PC-3 (cell line): ENCODE results near the gene FNDC5. TPM values are rescaled to one million over a fixed set of nuclear protein-coding genes. Genes with fewer than 3 reads are reported as not detected.

Experiments
- ATAC-seq: fragments of 200-7000 bp; cut with Tn5 transposase; 2 replicates; pipeline ENCODE4 v1.9.1; 2020; ENCODE audit warnings: mild to moderate bottlenecking, moderate library complexity
- BruUV-seq: library from RNA; stranded (reverse); fragments of 400-500 nt; replicated peaks from 2 replicates; lab custom pipeline; 2021; lab: Mats Ljungman, UMichigan
- CTCF ChIA-PET: fragments of 300-600 bp; sonication (Branson Sonifier 250); formaldehyde crosslinking; loops from one replicate; lab custom pipeline; 2022; ENCODE audit warnings: antibody characterized with exemption; lab: Charles Lee
- POLR2A ChIA-PET: fragments of 300-600 bp; sonication (Branson Sonifier 250); formaldehyde crosslinking; loops from one replicate; lab custom pipeline; 2022; ENCODE audit warnings: antibody characterized with exemption; ENCODE audit not compliant: unreplicated experiment; lab: Charles Lee
- DNase-seq: peaks from one replicate; pipeline ENCODE4 v3.0.0-alpha.2; 2015
- H2AFZ ChIP-seq: fragments of 300-600 bp; sonication (generic); 2 replicates; pipeline ENCODE4 v1.6.0; 2016; ENCODE audit warnings: antibody characterized with exemption, low read length
- H3F3A ChIP-seq: fragments of 300-600 bp; sonication (generic); one replicate; pipeline ENCODE4 v1.6.0; 2017; ENCODE audit warnings: antibody characterized with exemption, low read length, control low read depth, mild to moderate bottlenecking; ENCODE audit not compliant: unreplicated experiment
- H3K27ac ChIP-seq: fragments of 300-600 bp; sonication (generic); 2 replicates; pipeline ENCODE4 v1.5.1; 2016; ENCODE audit warnings: mild to moderate bottlenecking, low read length
- H3K27me3 ChIP-seq: fragments of 300-600 bp; sonication (generic); 2 replicates; pipeline ENCODE4 v1.6.1; 2016; ENCODE audit warnings: low read length, mixed read lengths
- H3K36me3 ChIP-seq: fragments of 300-600 bp; sonication (generic); 2 replicates; pipeline ENCODE4 v1.6.1; 2016; ENCODE audit warnings: low read depth, mixed run types, low read length, mixed read lengths
- H3K4me1 ChIP-seq: fragments of 300-600 bp; sonication (generic); 2 replicates; pipeline ENCODE4 v1.5.1; 2016; ENCODE audit warnings: low read length; ENCODE audit not compliant: insufficient read depth
- H3K4me2 ChIP-seq: fragments of 300-600 bp; sonication (generic); 2 replicates; pipeline ENCODE4 v1.6.0; 2016; ENCODE audit warnings: low read length
- H3K4me3 ChIP-seq: fragments of 300-600 bp; sonication (generic); 2 replicates; pipeline ENCODE4 v1.5.1; 2016; ENCODE audit warnings: mild to moderate bottlenecking, low read length, mixed read lengths
- H3K79me2 ChIP-seq: fragments of 300-600 bp; sonication (generic); 2 replicates; pipeline ENCODE4 v1.6.1; 2017; ENCODE audit warnings: low read length, mixed read lengths
- H3K9ac ChIP-seq: fragments of 300-600 bp; sonication (generic); 2 replicates; pipeline ENCODE4 v1.6.0; 2016; ENCODE audit warnings: mild to moderate bottlenecking, low read length
- H3K9me2 ChIP-seq: fragments of 300-600 bp; sonication (generic); replicated peaks from 2 replicates; pipeline ENCODE4 v1.6.1; 2016; ENCODE audit warnings: mixed run types, low read length, mixed read lengths
- H3K9me3 ChIP-seq: fragments of 300-600 bp; sonication (generic); 2 replicates; pipeline ENCODE4 v1.6.1; 2016; ENCODE audit warnings: low read length, mixed read lengths
- H4K20me1 ChIP-seq: fragments of 300-600 bp; sonication (generic); 2 replicates; pipeline ENCODE4 v1.6.1; 2016; ENCODE audit warnings: low read length, mixed read lengths
- EZH2 ChIP-seq: fragments of 300-600 bp; sonication (generic); IDR thresholded peaks from one replicate; pipeline ENCODE4 v1.6.1; 2017; ENCODE audit warnings: antibody characterized with exemption, mild to moderate bottlenecking, low read length; ENCODE audit not compliant: unreplicated experiment
- EZH2phosphoT487 ChIP-seq: fragments of 300-600 bp; sonication (generic); IDR thresholded peaks from 2 replicates; pipeline ENCODE4 v1.6.1; 2018; ENCODE audit warnings: mild to moderate bottlenecking, antibody characterized with exemption, low read length, borderline replicate concordance
- intact Hi-C: fragments of 100-400 bp; cut with micrococcal nuclease; formaldehyde crosslinking; loops from 2 replicates; pipeline ENCODE4 v1.9.0; 2023
- total RNA-seq: library from RNA; depleted of rRNA; stranded (reverse); fragments of >200 nt; gene quantifications from 2 replicates; pipeline ENCODE4 v1.2.3, GENCODE V29; 2014
- TF ChIP-seq, protein P1 (sequence below): fragments of 300-600 bp; sonication (generic); conservative IDR thresholded peaks from 2 replicates; pipeline ENCODE4 v1.5.1; 2017; ENCODE audit warnings: antibody characterized with exemption, low read depth, mild to moderate bottlenecking, low read length

FNDC5 gene
- total RNA-seq, 1 experiment from 2014 or later: 0.22 TPM

DNA sequence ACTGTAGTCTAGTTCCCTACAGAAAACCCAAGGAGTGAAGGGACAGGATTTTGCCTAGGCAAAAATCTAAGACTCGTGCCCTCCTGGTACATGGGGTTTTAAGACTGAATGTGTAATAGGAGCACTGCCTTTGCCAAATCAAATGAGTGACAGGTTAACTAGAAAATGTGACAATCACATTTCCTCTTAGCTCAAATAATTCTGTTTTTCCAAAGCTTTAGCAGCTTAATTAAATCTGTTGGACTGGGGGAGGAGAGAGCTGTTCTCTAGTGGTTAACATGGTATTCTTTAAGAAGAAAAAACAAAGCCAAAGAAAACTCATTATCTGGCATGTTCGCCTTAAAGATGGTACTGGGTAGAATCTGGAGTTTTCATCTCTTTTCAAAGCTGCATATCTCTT is 12.6 kb downstream of the FNDC5 start:
- POLR2A ChIA-PET: no interaction called here
- Histone ChIP-seq H3K9me2 (no peaks in the 10 kb centered on the region), H3K27me3 (no peaks in the 10 kb centered on the region), H3F3A (no peaks in the 10 kb centered on the region), H3K27ac (no peak overlapping the region), H4K20me1 (no peaks in the 10 kb centered on the region), H3K79me2 (no peaks in the 10 kb centered on the region), H2AFZ (no peak overlapping the region), H3K4me2 (no peak overlapping the region), H3K4me1 (no peaks in the 10 kb centered on the region), H3K9me3 (no peaks in the 10 kb centered on the region), H3K4me3 (no peak overlapping the region), H3K9ac (no peak overlapping the region), H3K36me3 (peaks cover 4% of the 10 kb centered on the region; the same call in 1 of the 2 replicates)
- CTCF ChIA-PET: no interaction called here
- DNase-seq (no peak), ATAC-seq (no peak)
- TF ChIP-seq, protein P1, sequence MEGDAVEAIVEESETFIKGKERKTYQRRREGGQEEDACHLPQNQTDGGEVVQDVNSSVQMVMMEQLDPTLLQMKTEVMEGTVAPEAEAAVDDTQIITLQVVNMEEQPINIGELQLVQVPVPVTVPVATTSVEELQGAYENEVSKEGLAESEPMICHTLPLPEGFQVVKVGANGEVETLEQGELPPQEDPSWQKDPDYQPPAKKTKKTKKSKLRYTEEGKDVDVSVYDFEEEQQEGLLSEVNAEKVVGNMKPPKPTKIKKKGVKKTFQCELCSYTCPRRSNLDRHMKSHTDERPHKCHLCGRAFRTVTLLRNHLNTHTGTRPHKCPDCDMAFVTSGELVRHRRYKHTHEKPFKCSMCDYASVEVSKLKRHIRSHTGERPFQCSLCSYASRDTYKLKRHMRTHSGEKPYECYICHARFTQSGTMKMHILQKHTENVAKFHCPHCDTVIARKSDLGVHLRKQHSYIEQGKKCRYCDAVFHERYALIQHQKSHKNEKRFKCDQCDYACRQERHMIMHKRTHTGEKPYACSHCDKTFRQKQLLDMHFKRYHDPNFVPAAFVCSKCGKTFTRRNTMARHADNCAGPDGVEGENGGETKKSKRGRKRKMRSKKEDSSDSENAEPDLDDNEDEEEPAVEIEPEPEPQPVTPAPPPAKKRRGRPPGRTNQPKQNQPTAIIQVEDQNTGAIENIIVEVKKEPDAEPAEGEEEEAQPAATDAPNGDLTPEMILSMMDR: no peak
- no TSS peak for BruUV-seq
- intact Hi-C loops: no loop called here

DNA sequence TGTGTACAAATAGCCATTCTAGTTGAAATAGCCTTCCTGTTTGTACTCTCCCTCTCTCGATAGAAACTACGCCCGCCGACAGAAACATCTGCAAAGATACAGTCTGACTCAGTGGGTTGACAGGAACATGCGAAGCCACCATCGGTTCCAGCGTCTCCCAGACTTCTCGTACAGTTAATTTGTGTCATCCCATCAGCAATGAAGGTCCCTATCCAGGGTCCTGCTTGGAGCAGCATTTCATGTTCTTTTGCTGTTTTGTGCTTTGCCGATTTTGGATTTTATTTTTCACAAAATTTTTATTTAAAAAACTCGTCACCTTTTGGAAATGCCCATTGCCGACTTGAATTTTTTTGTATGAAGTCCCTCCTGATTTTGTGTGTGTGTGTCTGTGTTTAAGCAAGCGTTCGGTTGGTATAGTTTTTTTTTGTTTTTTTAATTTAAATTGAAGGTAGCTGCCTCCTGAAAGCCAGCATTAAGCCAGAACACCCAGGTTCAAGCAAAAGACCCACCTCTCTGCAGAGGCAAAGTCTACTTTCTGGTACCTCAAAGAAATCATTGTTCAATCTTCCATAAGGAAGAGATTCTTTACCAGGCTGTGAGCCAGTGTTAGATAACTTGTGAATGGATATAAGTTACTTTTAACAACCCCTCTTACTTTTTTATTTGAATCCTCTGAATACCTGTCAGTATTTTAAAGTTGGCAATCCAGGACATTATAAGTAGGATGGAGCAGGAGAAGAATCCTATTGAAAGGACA is 14.7 kb downstream of the FNDC5 start:
- H3K9ac ChIP-seq: no peak overlapping the region
- no peak for ATAC-seq
- no peaks in the 10 kb centered on the region for H3K9me2 ChIP-seq
- H3K4me3 ChIP-seq: no peak overlapping the region
- H2AFZ ChIP-seq: no peak overlapping the region
- H4K20me1 ChIP-seq: no peaks in the 10 kb centered on the region
- no peaks in the 10 kb centered on the region for H3K4me1 ChIP-seq
- no peaks in the 10 kb centered on the region for H3K9me3 ChIP-seq
- intact Hi-C loops: no loop called here
- H3K36me3 ChIP-seq: peaks cover 6% of the 10 kb centered on the region; the same call in 1 of the 2 replicates
- H3K27ac ChIP-seq: no peak overlapping the region
- no peaks in the 10 kb centered on the region for H3K27me3 ChIP-seq
- TF ChIP-seq EZH2phosphoT487 (no peak), EZH2 (no peak)
- TF ChIP-seq, protein P1: no peak
- BruUV-seq: no TSS peak
- no peak overlapping the region for H3K4me2 ChIP-seq
- no peaks in the 10 kb centered on the region for H3K79me2 ChIP-seq
- ChIA-PET POLR2A (no interaction called here), CTCF (no interaction called here)
- no peaks in the 10 kb centered on the region for H3F3A ChIP-seq
- no peak for DNase-seq

DNA sequence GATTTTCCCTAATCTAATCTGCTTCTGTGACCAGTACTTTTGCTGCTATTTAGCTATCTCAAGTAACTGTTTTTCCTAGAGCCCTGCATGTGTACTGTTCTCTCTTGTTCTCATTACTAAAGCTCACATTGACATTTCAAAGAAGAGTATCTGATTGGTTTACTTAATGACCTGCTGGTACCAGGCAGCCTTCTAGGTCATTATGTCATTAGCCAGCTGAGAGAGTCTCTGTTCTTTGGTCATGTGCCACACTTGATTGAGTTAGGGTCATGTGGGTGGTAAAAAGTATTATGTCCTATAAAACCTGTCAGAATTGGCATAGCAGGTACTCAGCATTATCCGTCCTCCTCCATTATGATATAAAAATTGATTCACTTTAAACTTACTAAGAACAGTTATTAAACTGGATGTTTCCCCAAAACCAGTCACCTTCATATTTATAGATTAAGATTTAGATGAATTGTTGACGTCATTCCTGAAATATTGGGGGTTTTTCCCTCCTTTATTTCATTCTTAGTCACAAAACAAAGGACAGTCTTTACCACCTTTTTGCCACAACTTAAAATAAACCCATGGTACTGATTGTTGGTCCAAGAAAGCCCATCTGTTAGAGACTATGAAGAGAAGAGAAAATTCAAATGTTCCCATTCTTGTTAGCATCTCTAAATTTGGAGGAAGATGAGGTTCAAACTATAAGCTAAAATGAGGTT is 22.2 kb downstream of the FNDC5 start:
- no peak overlapping the region for H3K4me3 ChIP-seq
- no peak overlapping the region for H3K9ac ChIP-seq
- H3K27me3 ChIP-seq: no peaks in the 10 kb centered on the region
- TF ChIP-seq EZH2phosphoT487: no peak
- TF ChIP-seq, protein P1: no peak
- intact Hi-C loops: no loop called here
- H4K20me1 ChIP-seq: no peaks in the 10 kb centered on the region
- no peaks in the 10 kb centered on the region for H3F3A ChIP-seq
- ChIA-PET POLR2A (no interaction called here), CTCF (no interaction called here)
- H3K36me3 ChIP-seq: peaks cover 7% of the 10 kb centered on the region; the same call in 1 of the 2 replicates
- H3K9me3 ChIP-seq: no peaks in the 10 kb centered on the region
- no peaks in the 10 kb centered on the region for H3K4me1 ChIP-seq
- no peaks in the 10 kb centered on the region for H3K9me2 ChIP-seq
- no TSS peak for BruUV-seq
- ATAC-seq (no peak), DNase-seq (no peak)
- H3K4me2 ChIP-seq: no peak overlapping the region
- H3K79me2 ChIP-seq: no peaks in the 10 kb centered on the region
- no peak overlapping the region for H3K27ac ChIP-seq
- H2AFZ ChIP-seq: no peak overlapping the region
